Calu3 (cell line): ENCODE measurements around the gene C1orf21. TPM values are rescaled to one million over a fixed set of nuclear protein-coding genes. Genes with fewer than 3 reads are reported as not detected.

Source experiments
- BruUV-seq: library from RNA; stranded (reverse); fragments of 400-500 nt; replicated peaks from 2 replicates; lab custom pipeline; 2021; lab: Mats Ljungman, UMichigan
- CTCF ChIA-PET: fragments of 300-600 bp; sonication (Branson Sonifier 250); formaldehyde crosslinking; loops from one replicate; lab custom pipeline; 2022; ENCODE audit warnings: antibody characterized with exemption; lab: Charles Lee
- DNase-seq: peaks from one replicate; pipeline ENCODE4 v3.0.0; 2022
- H3K27ac Mint-ChIP-seq: one replicate; pipeline ENCODE4 v1.8.0; 2022; ENCODE audit warnings: mixed read lengths; ENCODE audit not compliant: unreplicated experiment
- H3K27me3 Mint-ChIP-seq: one replicate; pipeline ENCODE4 v1.8.0; 2022; ENCODE audit warnings: mixed read lengths; ENCODE audit not compliant: unreplicated experiment
- H3K36me3 Mint-ChIP-seq: one replicate; pipeline ENCODE4 v1.8.0; 2022; ENCODE audit warnings: mild to moderate bottlenecking, moderate library complexity, mixed read lengths; ENCODE audit not compliant: insufficient read depth, unreplicated experiment
- H3K4me1 Mint-ChIP-seq: one replicate; pipeline ENCODE4 v1.8.0; 2022; ENCODE audit warnings: mild to moderate bottlenecking, low read depth, mixed read lengths; ENCODE audit not compliant: unreplicated experiment
- H3K4me3 Mint-ChIP-seq: one replicate; pipeline ENCODE4 v1.8.0; 2022; ENCODE audit warnings: mild to moderate bottlenecking, low read depth, moderate library complexity, mixed read lengths; ENCODE audit not compliant: unreplicated experiment
- H3K9me3 Mint-ChIP-seq: one replicate; pipeline ENCODE4 v1.8.0; 2022; ENCODE audit warnings: low read depth, mixed read lengths; ENCODE audit not compliant: unreplicated experiment
- intact Hi-C: fragments of 100-400 bp; cut with micrococcal nuclease; formaldehyde crosslinking; loops from one replicate; pipeline ENCODE4 v1.10.0; 2022; ENCODE audit not compliant: unreplicated experiment
- total RNA-seq: library from RNA; stranded (reverse); gene quantifications from 2 replicates; pipeline ENCODE4 v1.2.3, GENCODE V29; 2022
- TF ChIP-seq, protein P1 (sequence below): fragments of 200-600 bp; IDR thresholded peaks from one replicate; pipeline ENCODE4 v1.8.0; 2022; ENCODE audit warnings: antibody characterized with exemption; ENCODE audit not compliant: unreplicated experiment

Gene C1orf21
- total RNA-seq, 1 experiment from 2014 or later = 20.6 TPM

DNA sequence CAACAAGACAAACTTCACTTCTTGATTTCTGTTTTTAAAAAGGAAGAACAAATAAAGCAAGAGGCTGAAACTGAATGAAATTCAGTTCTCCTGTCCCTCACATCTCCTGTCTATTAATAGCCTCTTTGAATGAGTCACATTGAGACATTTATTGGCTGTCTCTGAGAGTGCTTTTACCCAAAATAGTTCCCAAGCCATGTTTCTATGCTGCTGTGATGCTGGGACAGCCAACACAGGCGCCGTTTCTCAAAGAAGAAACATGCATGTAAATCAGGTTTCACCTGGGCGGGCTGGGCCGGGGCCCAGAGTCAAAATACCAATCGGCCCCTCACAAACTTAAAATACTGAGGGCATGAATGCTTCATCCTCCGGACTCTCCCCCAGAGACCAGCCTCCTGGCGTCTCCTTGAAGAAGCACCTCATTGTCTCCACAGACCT, 262.6 kb downstream of the C1orf21 start:
- no peaks in the 10 kb centered on the region for H3K27me3 Mint-ChIP-seq
- H3K4me1 Mint-ChIP-seq = no peaks in the 10 kb centered on the region
- intact Hi-C loops = no loop called here
- CTCF ChIA-PET = no interaction called here
- BruUV-seq = no TSS peak
- no peak overlapping the region for H3K27ac Mint-ChIP-seq
- H3K36me3 Mint-ChIP-seq = no peaks in the 10 kb centered on the region
- TF ChIP-seq, protein P1, sequence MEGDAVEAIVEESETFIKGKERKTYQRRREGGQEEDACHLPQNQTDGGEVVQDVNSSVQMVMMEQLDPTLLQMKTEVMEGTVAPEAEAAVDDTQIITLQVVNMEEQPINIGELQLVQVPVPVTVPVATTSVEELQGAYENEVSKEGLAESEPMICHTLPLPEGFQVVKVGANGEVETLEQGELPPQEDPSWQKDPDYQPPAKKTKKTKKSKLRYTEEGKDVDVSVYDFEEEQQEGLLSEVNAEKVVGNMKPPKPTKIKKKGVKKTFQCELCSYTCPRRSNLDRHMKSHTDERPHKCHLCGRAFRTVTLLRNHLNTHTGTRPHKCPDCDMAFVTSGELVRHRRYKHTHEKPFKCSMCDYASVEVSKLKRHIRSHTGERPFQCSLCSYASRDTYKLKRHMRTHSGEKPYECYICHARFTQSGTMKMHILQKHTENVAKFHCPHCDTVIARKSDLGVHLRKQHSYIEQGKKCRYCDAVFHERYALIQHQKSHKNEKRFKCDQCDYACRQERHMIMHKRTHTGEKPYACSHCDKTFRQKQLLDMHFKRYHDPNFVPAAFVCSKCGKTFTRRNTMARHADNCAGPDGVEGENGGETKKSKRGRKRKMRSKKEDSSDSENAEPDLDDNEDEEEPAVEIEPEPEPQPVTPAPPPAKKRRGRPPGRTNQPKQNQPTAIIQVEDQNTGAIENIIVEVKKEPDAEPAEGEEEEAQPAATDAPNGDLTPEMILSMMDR = no peak
- H3K9me3 Mint-ChIP-seq = no peaks in the 10 kb centered on the region
- no peak for DNase-seq
- H3K4me3 Mint-ChIP-seq = no peak overlapping the region

DNA sequence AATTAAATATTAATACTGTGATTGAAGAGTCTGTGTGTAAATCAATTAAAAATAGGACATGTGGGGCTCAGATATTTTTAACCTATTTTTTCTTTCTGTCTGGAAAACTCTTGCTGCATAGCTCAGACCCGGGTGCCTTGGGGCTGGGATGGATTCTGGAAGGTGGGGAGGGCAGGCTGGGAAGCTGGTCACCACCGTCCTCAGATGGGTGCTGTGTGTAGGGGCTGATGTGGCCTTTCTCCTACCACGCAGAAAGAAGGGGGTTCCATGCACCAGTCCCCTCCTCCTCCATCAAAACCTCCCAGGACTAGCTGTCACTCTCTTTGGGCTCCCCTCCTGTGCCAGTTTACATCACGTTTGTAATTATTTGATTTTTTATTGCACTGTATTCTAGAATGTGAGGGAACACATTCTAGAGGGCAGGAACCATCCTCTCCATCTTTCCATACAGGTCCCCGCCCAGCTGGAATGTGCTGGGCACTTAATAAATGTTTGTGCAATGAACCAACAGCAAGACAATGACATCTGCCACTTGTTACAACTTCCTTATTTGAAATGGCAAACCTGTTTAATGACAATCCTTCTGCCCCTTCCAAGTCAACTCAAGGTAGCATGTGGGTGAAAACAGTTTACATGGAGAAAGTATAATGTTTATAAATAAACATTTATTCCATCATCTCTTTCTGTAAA, 263.5 kb downstream of the C1orf21 start:
- TF ChIP-seq, protein P1 = no peak
- no TSS peak for BruUV-seq
- Mint-ChIP-seq H3K27ac (no peak overlapping the region), H3K9me3 (no peaks in the 10 kb centered on the region), H3K4me1 (no peaks in the 10 kb centered on the region), H3K4me3 (no peak overlapping the region), H3K36me3 (no peaks in the 10 kb centered on the region), H3K27me3 (no peaks in the 10 kb centered on the region)
- DNase-seq = no peak
- CTCF ChIA-PET = interaction anchor here (1.4 to 1.8 kb wide), 2 partner anchors 8 to 14 kb away, joined by 4 to 6 read pairs; no protein-coding TSS in a partner anchor
- intact Hi-C loops = no loop called here

DNA sequence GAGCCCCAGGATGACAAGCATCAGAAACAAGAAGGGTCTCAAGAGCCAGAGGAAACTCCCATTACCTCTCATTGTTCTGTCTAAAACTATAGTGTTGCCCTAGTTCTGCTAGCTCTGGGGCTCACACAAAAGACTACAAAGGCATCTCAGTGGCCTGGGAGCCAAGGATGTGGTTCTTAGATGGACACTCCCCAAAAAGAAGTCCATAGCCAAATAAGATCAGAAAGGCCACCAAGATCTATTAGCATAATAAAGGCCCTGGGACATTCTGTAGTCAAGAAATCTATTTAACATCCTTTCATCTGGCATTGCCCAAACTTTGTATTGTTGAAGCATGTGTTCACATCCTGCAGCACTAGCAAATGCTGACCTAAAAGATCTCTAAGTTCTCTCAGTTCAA, 268.4 kb downstream of the C1orf21 start:
- no peaks in the 10 kb centered on the region for H3K9me3 Mint-ChIP-seq
- H3K4me3 Mint-ChIP-seq = no peak overlapping the region
- no peaks in the 10 kb centered on the region for H3K36me3 Mint-ChIP-seq
- no peak for DNase-seq
- H3K27me3 Mint-ChIP-seq = no peaks in the 10 kb centered on the region
- intact Hi-C loops = no loop called here
- H3K27ac Mint-ChIP-seq = no peak overlapping the region
- no peaks in the 10 kb centered on the region for H3K4me1 Mint-ChIP-seq
- BruUV-seq = no TSS peak
- TF ChIP-seq, protein P1 = no peak
- CTCF ChIA-PET = no interaction called here

DNA sequence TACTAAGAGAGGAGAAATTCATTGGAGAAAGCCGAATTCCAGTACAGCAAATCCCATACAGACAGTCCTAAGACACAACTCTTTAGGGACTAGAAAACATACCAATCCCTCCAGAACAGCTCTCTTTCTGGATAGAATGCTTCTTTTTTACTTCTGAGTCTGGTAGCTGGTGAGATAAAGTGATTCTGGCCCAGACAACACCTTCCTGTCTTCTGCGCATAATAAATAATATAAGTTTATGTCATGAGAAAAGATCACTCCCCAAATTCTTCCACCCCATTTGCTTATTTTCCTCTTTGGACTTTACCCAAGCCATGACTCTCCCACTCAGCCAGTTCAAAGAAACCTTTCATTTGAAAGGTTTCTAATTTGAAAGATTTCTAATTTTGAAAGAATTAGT, 269.4 kb downstream of the C1orf21 start:
- no peak overlapping the region for H3K27ac Mint-ChIP-seq

More for the DNA sequence above, 269.4 kb downstream of the C1orf21 start:
- Mint-ChIP-seq H3K9me3 (no peaks in the 10 kb centered on the region), H3K36me3 (no peaks in the 10 kb centered on the region), H3K4me3 (no peak overlapping the region), H3K4me1 (no peaks in the 10 kb centered on the region), H3K27me3 (no peaks in the 10 kb centered on the region)
- no TSS peak for BruUV-seq
- TF ChIP-seq, protein P1 = no peak
- intact Hi-C loops = no loop called here
- CTCF ChIA-PET = no interaction called here
- DNase-seq = no peak
